Liver (tissue), 3 donors: ENCODE measurements around the gene PISD.

Experiments used
- CTCF ChIP-seq: fragments of 150-350 bp; IDR thresholded peaks from 2 replicates; pipeline ENCODE4 v1.5.1; 2017; ENCODE audit warnings: improper control_type of control experiment, low read depth, low read length; ENCODE audit not compliant: missing input control
- MAX ChIP-seq: IDR thresholded peaks from 2 replicates; pipeline ENCODE4 v1.6.1; 2016; ENCODE audit warnings: antibody characterized with exemption
- SP1 ChIP-seq: IDR thresholded peaks from 2 replicates; pipeline ENCODE4 v1.6.1; 2018; ENCODE audit warnings: antibody characterized with exemption, mild to moderate bottlenecking
- donor health status: healthy.
- donor health status: healthy.

GRCh38 chr22:31646186-31647019 lies 15.6 kb downstream of the PISD start:
- TF ChIP-seq CTCF = no peak
- TF ChIP-seq SP1 = no peak
- no peak for TF ChIP-seq MAX
